B cell (primary cell): Measurements from ENCODE around the gene SEMA4D. TPM values are rescaled to one million over a fixed set of nuclear protein-coding genes. Genes with fewer than 3 reads are reported as not detected.

ENCODE experiments used
- ATAC-seq: fragments of 200-7000 bp; cut with Tn5 transposase; one replicate; pipeline ENCODE4 v1.10.0; 2021; ENCODE audit warnings: low read depth, mild to moderate bottlenecking, moderate number of reproducible peaks, moderate library complexity
- CTCF ChIA-PET: fragments of 350-600 bp; sonication (Branson Sonifier 250); formaldehyde crosslinking; loops from one replicate; lab custom pipeline; 2021; ENCODE audit warnings: antibody characterized with exemption, inconsistent platforms; lab: Charles Lee
- POLR2A ChIA-PET: fragments of 350-600 bp; sonication (Branson Sonifier 250); formaldehyde crosslinking; loops from one replicate; lab custom pipeline; 2021; ENCODE audit warnings: antibody characterized with exemption; lab: Charles Lee
- DNase-seq: peaks from one replicate; pipeline ENCODE4 v3.0.0; 2013
- H2AFZ ChIP-seq: 2 replicates; pipeline ENCODE4 v1.6.1; 2012; ENCODE audit warnings: mild to moderate bottlenecking, low read depth, low read length; ENCODE audit not compliant: insufficient read depth, poor library complexity, severe bottlenecking
- H3K27ac ChIP-seq, 2 donors: 1 replicate in 1 of 2; 2 replicates in 1 of 2; pipeline ENCODE4 v1.5.1; 2012 to 2013; ENCODE audit warnings: low read length in 2 of 2, mild to moderate bottlenecking in 2 of 2, moderate library complexity in 1 of 2
- H3K27me3 ChIP-seq, 4 experiments: fragments of 200-600 bp in 1 of 4; sonication (generic) in 1 of 4; replicated peaks in 1 of 4; 1 replicate in 2 of 4; 2 replicates in 2 of 4; pipeline versions ENCODE4 v1.6.1 to v1.7.0; 2013 to 2016; ENCODE audit warnings: low read length in 3 of 4, mild to moderate bottlenecking in 2 of 4, mixed read lengths in 1 of 4, moderate library complexity in 1 of 4; ENCODE audit not compliant: insufficient read depth in 4 of 4, control insufficient read depth in 3 of 4; ENCODE audit errors: control extremely low read depth in 1 of 4
- H3K36me3 ChIP-seq, 2 experiments: replicated peaks in 1 of 2; 1 replicate in 1 of 2; 2 replicates in 1 of 2; pipeline versions ENCODE4 v1.6.1 to v1.7.1; 2013; ENCODE audit warnings: low read length in 1 of 2; ENCODE audit not compliant: insufficient read depth in 2 of 2, control insufficient read depth in 1 of 2; ENCODE audit errors: control extremely low read depth in 1 of 2, extremely low read depth in 1 of 2
- H3K4me1 ChIP-seq, 2 donors: fragments of 200-600 bp in 1 of 2; sonication (generic) in 1 of 2; 1 replicate in 1 of 2; 2 replicates in 1 of 2; pipeline versions ENCODE4 v1.5.1 to v1.6.1; 2013 to 2017; ENCODE audit warnings: low read length in 2 of 2; ENCODE audit not compliant: control insufficient read depth in 2 of 2, insufficient read depth in 2 of 2
- H3K4me2 ChIP-seq: replicated peaks from 2 replicates; pipeline ENCODE3; 2012; ENCODE audit warnings: mild to moderate bottlenecking, low read depth, low read length; ENCODE audit not compliant: poor library complexity, severe bottlenecking
- H3K4me3 ChIP-seq, 5 experiments: fragments of 200-600 bp in 1 of 5; sonication (generic) in 1 of 5; 1 replicate in 3 of 5; 2 replicates in 2 of 5; pipeline versions ENCODE4 v1.5.1 to v1.7.0; 2011 to 2016; ENCODE audit warnings: low read length in 4 of 5, mild to moderate bottlenecking in 4 of 5, low read depth in 2 of 5, control low read depth in 1 of 5, moderate library complexity in 1 of 5; ENCODE audit not compliant: insufficient read depth in 1 of 5; ENCODE audit errors: control extremely low read depth in 1 of 5, extremely low read depth in 1 of 5
- H3K79me2 ChIP-seq: fragments of 200-600 bp; sonication (generic); one replicate; pipeline ENCODE4 v1.6.0; 2016; ENCODE audit warnings: low read length; ENCODE audit not compliant: control insufficient read depth, insufficient read depth
- H3K9ac ChIP-seq: fragments of 200-600 bp; sonication (generic); 2 replicates; pipeline ENCODE4 v1.6.1; 2017; ENCODE audit warnings: mild to moderate bottlenecking, low read length, moderate library complexity
- H3K9me3 ChIP-seq, 3 donors: one replicate each; pipeline versions ENCODE4 v1.6.1 to v1.7.1; 2013; ENCODE audit warnings: low read length in 2 of 3; ENCODE audit not compliant: control insufficient read depth in 2 of 3, insufficient read depth in 1 of 3; ENCODE audit errors: control extremely low read depth in 1 of 3
- H4K20me1 ChIP-seq: 2 replicates; pipeline ENCODE4 v1.6.0; 2012; ENCODE audit warnings: mild to moderate bottlenecking, low read length; ENCODE audit not compliant: insufficient read depth, control insufficient read depth, poor library complexity, severe bottlenecking
- H3K27ac Mint-ChIP-seq: one replicate; pipeline ENCODE4 v1.8.0; 2021; ENCODE audit warnings: mixed read lengths
- H3K27me3 Mint-ChIP-seq: one replicate; pipeline ENCODE4 v1.8.0; 2021; ENCODE audit warnings: mixed read lengths
- H3K4me1 Mint-ChIP-seq: one replicate; pipeline ENCODE4 v1.8.0; 2021; ENCODE audit warnings: mixed read lengths
- H3K4me3 Mint-ChIP-seq: one replicate; pipeline ENCODE4 v1.8.0; 2021; ENCODE audit warnings: mixed read lengths
- H3K9me3 Mint-ChIP-seq: one replicate; pipeline ENCODE4 v1.8.0; 2022; ENCODE audit warnings: mixed read lengths; ENCODE audit not compliant: insufficient read depth
- EZH2 ChIP-seq: IDR thresholded peaks from 2 replicates; pipeline ENCODE4 v1.6.1; 2012; ENCODE audit warnings: borderline replicate concordance, low read depth, mild to moderate bottlenecking, moderate library complexity, low read length; ENCODE audit not compliant: insufficient read depth, poor library complexity, severe bottlenecking
- WGBS: methylation state at CpG from one replicate; pipeline ENCODE4 v1.1.5; 2013; ENCODE audit warnings: missing lambda C conversion rate; ENCODE audit not compliant: insufficient coverage; 5-methylcytosine and 5-hydroxymethylcytosine counted together
- intact Hi-C: fragments of 100-400 bp; cut with micrococcal nuclease; formaldehyde crosslinking; loops from one replicate; pipeline ENCODE4 v1.10.0; 2022
- polyA plus RNA-seq: library from polyadenylated mRNA; depleted of rRNA; stranded (reverse); fragments of >200 nt; gene quantifications from 2 replicates; pipeline ENCODE4 v1.2.3, GENCODE V29; 2012
- total RNA-seq, 2 donors: library from RNA; stranded (reverse); fragments of 120-200 nt in 1 of 2; gene quantifications; 1 replicate in 1 of 2; 2 replicates in 1 of 2; pipeline versions ENCODE4 v1.2.3 to v1.2.4, GENCODE V29; 2013 to 2022
- TF ChIP-seq, protein P1 (sequence below): fragments of 200-600 bp; IDR thresholded peaks from one replicate; pipeline ENCODE4 v1.8.0; 2022; ENCODE audit warnings: antibody characterized with exemption, mild to moderate bottlenecking

Gene SEMA4D
- total and polyA plus RNA-seq, 2 donors (not counting 1 experiment from before 2014, with no cell fraction given), result 53.6 to 231 TPM

DNA sequence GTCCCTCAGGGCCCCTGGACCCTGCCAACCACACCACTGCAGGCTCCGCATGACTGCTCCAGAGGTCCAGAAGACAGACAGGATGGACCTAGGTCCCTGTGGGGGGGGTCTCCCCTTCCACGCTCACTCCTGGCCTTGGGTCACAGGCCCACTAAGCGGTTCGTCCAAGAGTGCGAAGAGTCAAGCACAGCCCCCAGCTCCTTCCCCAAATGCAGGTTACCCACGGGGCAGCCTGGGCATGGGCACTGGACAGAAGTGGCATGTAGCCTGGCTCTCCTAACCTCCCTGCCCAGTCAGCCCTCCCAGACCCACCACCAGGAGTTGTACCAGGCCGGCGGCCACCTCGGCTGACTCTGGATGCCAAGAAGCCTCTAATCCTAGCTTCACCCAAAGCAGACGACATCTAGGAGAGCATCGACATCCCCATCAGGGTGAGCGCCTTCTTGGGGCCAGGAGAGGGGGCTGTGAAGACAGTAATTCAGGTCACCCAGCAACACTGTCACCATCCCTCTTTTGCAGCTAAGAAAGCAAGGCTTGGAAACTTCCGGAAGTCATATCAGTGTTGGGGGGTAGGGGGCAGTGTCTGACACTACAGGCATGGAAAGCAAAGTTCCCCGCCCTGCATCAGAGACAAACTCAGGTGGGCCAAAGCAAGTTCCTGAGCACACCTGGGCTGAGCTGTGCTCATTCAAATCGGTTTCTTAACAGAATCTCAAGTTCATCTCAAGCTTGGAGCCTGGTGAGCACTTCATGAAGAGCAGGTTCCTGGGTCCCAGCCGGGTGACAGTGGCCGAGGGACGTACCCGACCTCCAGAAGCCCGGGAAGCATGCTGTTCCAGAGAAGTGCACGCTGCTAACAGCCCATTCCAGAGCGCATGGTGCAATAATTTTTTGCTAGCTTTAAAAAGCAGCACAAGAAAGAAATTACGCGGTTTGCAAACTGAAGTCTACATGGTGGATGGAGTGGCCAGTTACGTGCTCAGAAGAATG lies 68.7 kb downstream of the SEMA4D start:
- Mint-ChIP-seq H3K4me1 (peaks cover 86% of the 10 kb centered on the region), H3K27ac (peak overlapping the region; percentile 59), H3K4me3 (no peak overlapping the region), H3K27me3 (no peaks in the 10 kb centered on the region), H3K9me3 (no peaks in the 10 kb centered on the region)
- no peaks in the 10 kb centered on the region for H3K9me3 ChIP-seq
- H3K9ac ChIP-seq, result no peak overlapping the region
- no peak overlapping the region for H3K27ac ChIP-seq
- POLR2A ChIA-PET, result interaction anchor here (0.6 to 1.8 kb wide), 6 partner anchors 13 to 651 kb away, joined by 3 to 4 read pairs (median 3); no protein-coding TSS in a partner anchor
- no peak overlapping the region for H2AFZ ChIP-seq
- H3K4me2 ChIP-seq, result no peak overlapping the region
- TF ChIP-seq EZH2, result no peak
- TF ChIP-seq, protein P1, sequence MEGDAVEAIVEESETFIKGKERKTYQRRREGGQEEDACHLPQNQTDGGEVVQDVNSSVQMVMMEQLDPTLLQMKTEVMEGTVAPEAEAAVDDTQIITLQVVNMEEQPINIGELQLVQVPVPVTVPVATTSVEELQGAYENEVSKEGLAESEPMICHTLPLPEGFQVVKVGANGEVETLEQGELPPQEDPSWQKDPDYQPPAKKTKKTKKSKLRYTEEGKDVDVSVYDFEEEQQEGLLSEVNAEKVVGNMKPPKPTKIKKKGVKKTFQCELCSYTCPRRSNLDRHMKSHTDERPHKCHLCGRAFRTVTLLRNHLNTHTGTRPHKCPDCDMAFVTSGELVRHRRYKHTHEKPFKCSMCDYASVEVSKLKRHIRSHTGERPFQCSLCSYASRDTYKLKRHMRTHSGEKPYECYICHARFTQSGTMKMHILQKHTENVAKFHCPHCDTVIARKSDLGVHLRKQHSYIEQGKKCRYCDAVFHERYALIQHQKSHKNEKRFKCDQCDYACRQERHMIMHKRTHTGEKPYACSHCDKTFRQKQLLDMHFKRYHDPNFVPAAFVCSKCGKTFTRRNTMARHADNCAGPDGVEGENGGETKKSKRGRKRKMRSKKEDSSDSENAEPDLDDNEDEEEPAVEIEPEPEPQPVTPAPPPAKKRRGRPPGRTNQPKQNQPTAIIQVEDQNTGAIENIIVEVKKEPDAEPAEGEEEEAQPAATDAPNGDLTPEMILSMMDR, result peak; percentile 68
- H3K4me3 ChIP-seq, result no peak overlapping the region
- H3K79me2 ChIP-seq, result peaks cover 100% of the 10 kb centered on the region
- ATAC-seq (peak; percentile 29), DNase-seq (peak; percentile 70)
- WGBS, result 82% methylated on average over 14 of the region's 25 CpGs
- H3K27me3 ChIP-seq, result no peaks in the 10 kb centered on the region
- peaks cover 78 to 98% of the 10 kb centered on the region in 2 donors for H3K4me1 ChIP-seq
- H4K20me1 ChIP-seq, result peaks cover 94% of the 10 kb centered on the region
- intact Hi-C loops, result loop anchor here (1.0 kb wide), 1 partner anchor 120 kb away; no protein-coding TSS in a partner anchor
- CTCF ChIA-PET, result interaction anchor here (0.7 to 5.5 kb wide), 30 partner anchors 10 to 169 kb away, joined by 3 to 155 read pairs (median 5); no protein-coding TSS in a partner anchor
- peaks cover 0 to 22% of the 10 kb centered on the region in 2 experiments for H3K36me3 ChIP-seq
